GM19372 (cell line): ENCODE results near the gene GPX7.
"Not testable (repeated sequence)": the region's sequence is repeated elsewhere in the genome, so short reads cannot be mapped to it uniquely, and the experiment has no call there.

Experiments used
- ATAC-seq: cut with Tn5 transposase; IDR thresholded peaks from one replicate; pipeline ENCODE4 v1.9.1; 2021; ENCODE audit warnings: mild to moderate bottlenecking, low read depth, moderate library complexity; ENCODE audit not compliant: unreplicated experiment

GPX7 gene

GRCh38 chr1:52601991-52602855 is at the start of gene GPX7:
Gene GPX7, plus strand, starts transcription at chr1:52602371. Its CDS starts 39 bp downstream, at chr1:52602410.
- ATAC-seq: no peak

DNA sequence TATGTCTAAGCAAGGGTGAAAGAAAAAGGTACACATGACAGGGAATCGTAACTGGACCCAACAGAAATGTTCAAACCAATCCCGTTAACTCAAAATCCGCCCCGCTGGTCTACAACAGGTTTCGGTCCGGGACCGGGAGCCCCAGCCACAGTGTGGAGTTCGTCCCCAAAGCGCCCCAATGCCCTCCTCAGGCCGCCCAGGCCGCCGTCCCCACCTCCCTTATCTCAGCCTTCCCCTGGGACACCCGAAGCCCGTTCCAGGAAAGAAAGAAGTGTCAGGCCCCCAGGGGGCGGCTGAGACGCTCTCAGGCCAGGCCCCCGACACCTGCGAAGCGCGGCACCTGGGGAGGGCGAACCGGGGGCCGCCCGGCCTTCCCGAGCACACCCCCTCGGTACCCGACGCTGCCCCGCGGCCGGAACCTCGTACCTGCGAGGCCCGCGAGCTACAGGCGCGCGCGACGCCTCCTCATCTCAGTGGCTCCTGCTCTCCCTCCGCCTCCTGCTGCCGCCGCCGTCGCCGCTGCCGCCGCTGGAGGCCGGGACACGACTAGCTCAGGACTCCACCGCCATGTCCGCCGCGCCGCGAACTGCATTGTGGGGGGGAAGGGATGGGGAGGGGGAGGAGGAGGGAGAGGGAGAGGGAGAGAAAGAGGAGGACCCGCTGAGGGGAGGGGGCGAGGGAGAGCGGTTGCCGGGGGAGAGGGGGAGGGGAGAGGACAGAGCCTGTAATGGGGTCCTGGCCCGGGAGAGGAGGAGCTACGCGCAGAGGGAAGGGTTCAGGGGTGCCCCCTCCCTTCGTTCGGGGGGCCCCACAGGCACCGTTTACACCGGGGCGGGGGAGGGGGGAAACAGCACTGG is 49.4 kb upstream of the GPX7 start, which contains the start of gene TUT4:
TSS of gene TUT4 (minus strand) at position 588 of the 857 bp plus-strand sequence. CDS start 26,812 bp downstream, outside the sequence.
- ATAC-seq: peak; percentile 50

GRCh38 chr1:52553362-52554266 is 48.6 kb upstream of the GPX7 start:
- ATAC-seq: peak; percentile 62

DNA sequence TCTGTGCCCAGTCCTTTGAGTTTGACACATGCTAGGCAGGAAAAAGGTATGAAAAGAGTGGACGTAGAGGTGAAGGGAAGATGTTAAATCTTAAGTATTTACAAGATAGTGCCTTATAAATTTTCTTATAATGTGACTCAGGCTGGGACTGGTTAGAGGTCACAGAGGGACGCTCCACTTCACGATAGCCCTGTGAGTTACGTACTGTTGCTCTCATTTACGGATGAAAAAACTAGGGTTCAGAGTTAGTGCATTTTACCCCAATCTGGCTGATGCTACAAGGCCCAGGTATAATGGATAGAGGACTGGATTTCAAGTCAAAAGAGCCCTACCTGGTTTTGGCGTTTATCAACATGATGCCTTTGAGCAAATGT is 47.9 kb upstream of the GPX7 start:
- no peak for ATAC-seq

DNA sequence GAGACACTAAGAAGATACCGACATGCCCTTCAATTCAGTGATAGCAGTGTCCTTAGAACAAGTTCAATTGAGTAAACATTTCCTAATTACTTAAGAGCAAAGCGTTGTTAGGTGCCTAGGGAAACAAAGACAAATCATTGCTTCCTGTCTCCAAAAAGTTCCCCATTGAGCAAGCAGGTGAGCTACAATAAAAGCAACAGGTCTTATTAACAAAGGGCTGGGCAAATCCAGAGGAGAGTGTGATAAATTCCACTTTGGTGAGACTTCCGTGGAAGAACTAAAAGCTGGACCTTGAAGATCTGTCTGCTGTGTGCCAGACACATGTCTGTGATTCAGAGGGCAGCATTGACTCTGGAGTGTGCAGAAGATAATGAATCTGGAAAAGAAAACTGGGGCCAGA is 47.4 kb upstream of the GPX7 start:
- ATAC-seq: no peak

DNA sequence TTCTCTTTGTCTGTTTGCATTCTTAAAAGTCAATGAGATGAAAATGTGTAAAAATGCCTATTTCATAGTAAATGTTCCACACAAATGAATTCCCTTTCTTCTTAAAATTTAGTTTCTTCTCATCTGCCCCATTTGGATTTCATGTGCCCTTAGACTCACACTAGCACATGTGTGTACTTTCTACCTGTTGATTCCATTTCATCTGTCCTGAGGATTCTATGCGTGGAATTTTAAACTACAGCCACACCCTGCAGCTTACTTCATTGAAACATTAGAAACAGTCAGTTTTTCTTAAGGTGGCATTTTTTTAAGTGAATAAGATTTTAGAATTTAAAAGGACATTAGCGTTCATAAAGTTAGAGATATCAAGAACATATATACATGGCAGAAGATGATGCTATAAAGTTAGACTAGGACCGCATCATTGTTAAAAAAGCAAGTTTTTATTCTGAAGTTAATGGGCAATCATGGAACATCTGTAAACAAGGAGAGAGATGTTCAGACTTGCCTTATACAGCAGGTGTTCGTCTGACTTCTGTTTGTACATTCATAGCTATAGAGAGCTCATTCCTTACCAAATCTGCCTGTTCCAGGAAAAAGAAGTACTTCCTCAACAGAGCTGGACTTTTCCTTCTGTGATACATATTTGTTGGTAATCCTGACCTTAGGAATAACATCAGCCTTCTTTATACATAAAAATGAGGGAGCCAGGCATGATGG is 45.4 kb upstream of the GPX7 start:
- no peak for ATAC-seq

DNA sequence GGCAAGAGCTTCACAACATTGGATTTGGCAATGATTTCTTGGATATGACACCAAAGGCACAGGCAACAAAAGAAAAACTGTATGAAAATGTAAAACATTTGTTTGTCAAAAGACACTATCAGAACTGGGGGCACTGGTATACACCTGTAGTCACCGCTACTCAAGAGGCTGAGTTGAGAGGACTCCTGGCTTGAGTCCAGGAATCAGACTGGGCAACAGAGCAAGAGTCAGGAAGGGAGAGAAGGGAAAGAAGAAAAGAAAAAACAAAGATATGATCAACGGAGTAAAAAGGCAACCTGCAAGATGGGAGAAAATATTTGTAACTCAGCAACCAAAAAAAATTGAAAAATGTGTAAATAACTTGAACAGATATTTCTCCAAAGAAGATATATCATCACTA is 43.2 kb upstream of the GPX7 start:
- ATAC-seq: no peak

DNA sequence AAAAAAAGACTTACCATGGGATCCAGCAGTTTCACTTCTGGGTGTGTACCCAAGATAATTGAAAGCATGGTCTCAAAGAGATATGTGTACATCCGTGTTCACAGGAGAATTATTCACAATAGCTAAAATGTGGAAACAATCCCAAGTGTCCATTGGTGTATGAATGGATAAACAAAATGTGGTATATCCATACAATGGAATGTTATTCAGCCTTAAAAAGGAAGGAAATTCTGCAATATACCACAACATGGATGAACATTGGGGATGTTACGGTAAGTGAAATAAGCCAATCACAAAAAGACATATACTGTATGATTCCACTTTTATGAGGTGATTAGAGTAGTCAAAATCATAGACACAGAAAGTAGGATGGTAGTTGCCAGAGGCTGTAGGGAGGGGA is 42.3 kb upstream of the GPX7 start:
- ATAC-seq: no peak

- no peak for ATAC-seq
Observed at GRCh38 chr1:52562766-52563165, 39.4 kb upstream of the GPX7 start.

DNA sequence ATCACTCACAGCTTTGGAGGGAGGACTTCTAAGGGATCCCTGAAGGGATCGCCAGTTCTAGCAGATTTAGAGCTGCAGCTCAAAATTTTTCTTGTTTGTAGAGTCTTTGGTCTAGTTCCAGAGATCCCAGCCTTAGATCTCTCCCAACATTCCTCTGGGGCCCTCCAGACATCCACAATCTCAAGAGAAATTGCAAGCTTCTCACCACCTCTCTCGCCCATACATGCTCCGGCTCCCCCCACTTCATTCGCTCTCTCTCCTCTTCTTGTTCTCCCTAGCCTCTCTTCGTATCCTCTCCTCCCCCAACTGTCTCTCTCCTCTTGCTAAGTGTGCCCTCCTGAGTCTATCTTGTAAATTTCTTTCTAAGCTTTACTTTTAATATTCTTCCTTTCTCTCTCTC is 34.2 kb upstream of the GPX7 start:
- ATAC-seq: no peak

DNA sequence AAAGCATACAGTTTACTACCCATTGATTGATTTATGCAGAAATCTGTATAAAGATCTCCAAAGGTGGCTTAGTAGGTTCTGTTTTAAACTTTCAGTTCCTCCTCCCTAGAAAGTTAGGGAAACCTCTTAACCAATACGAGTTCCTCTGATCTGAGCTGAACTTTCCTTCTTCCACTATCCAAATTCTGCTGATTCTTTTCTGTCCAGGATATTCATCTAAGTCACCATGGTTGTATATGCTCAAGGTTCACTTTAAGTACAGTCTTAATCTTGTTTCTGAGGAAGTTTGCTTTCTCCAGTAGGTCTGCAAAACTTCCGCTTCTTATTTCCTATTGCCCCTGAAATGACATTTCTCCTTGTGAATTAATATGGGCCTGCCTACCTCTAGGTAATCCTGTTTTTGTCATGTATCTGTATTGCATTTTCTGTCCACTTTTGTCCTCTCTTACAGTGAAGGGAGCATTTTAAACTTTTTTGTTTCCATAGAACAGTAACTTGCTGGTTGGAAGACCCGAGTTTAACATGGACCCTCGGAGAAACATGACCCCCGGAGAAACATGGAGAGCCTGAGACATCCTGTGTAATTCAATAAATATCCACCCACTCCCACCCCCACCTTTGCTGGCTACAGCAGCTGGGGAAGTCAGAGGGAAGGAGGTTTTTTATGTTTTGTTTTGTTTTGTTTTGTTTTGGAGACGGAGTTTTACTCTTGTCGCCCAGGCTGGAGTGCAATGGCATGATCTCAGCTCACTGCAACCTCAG is 32.5 kb upstream of the GPX7 start:
- ATAC-seq: no peak

- no peak for ATAC-seq
Observed at GRCh38 chr1:52571783-52572182, 30.4 kb upstream of the GPX7 start.

GRCh38 chr1:52572387-52572786 is 29.8 kb upstream of the GPX7 start:
- ATAC-seq: no peak

- no peak for ATAC-seq
Observed at GRCh38 chr1:52574594-52574993, 27.6 kb upstream of the GPX7 start.

DNA sequence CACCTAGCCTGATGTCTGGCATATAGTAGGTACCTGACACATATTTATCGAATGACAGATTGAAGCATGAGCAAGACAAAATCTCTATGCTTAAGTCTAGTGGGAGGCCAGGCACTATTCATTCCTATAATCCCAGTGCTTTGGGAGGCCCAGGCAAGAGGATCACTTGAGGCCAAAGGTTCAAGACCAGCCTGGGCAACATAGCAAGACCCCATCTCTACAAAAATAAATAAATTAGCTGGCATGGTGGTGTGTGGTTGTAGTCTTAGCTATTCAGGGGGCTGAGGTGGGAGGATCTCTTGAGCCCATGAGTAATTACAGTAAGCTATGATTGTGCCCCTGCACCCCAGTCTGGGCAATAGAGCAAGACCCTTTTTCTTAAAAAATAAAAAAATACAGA is 26.1 kb upstream of the GPX7 start:
- ATAC-seq: no peak

GRCh38 chr1:52578066-52578465 is 24.1 kb upstream of the GPX7 start:
- ATAC-seq: not testable (repeated sequence)

DNA sequence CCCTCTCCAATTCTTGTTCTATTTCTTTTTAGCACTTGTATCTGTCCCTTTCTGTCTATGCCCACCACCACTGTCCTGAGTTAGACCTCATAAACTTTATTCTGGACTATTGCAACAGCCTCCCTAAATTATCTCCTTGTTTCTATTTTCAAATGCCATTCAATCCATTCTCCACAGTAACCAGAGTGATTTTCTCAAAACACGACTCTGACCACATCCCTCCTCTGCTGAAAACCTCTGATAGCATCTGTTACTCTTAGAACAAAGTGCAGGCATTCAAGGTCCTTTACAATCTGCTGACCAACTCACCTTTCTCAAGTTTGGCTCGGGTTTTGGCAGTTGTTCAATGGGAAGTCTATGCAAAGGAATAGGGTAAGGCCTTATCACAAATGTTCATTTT is 22.8 kb upstream of the GPX7 start:
- no peak for ATAC-seq

DNA sequence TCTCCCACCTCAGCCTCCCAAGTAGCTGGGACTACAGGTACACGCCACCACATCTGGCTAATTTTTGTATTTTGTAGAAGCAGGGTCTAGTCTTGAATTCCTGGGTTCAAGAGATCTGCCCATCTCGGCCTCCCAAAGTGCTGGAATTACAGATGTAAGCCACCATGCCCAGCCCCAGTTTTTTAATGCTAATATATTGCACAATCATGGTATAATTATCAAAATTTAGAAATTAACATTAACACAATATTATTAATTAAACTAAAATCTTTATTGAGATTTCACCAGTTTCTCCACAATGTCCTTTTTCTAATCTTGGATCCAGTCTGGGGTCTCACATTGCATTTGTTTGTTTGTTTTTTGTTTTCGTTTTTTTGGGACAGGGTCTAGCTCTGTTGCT is 21.9 kb upstream of the GPX7 start:
- ATAC-seq: no peak

GRCh38 chr1:52582116-52582696 is 20.0 kb upstream of the GPX7 start:
- ATAC-seq: no peak
